ENCODE results near the gene SMIM33.

- TF ChIP-seq CTCF (IDR thresholded peaks at IDR 0.05; ENCODE audit: low read depth, low read length) (no peak), EZH2phosphoT487 (IDR thresholded peaks at IDR 0.05; ENCODE audit: low read depth) (no peak)
Observed at GRCh38 chr5:139426203-139426885, 44.5 kb upstream of the SMIM33 start.
